GM21390 (cell line): Measurements from ENCODE around the gene FBXL7.

ENCODE experiments used
- ATAC-seq: cut with Tn5 transposase; IDR thresholded peaks from one replicate; pipeline ENCODE4 v1.9.1; 2021; ENCODE audit not compliant: unreplicated experiment

FBXL7 gene

DNA sequence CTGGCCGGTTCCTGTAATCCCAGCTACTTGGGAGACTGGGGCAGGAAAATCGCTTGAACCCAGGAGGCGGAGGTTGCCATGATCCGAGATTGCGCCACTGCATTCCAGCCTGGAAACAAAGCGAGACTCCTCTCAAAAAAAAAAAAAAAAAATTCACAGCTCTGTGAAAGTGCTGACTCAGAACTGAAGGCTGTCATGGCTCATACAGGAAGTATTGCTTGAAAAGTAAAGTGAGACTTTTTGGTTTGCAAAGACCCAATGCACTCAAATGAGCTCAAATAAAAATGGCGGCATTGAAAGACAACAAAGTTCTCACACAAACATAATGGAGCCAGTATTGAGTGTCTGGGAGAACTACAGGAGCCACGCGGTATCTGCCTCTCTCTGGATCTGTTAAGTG is 202.1 kb downstream of the FBXL7 start:
- ATAC-seq = no peak

GRCh38 chr5:15703901-15704300 is 203.9 kb downstream of the FBXL7 start:
- no peak for ATAC-seq

- no peak for ATAC-seq
Observed at GRCh38 chr5:15704397-15704947, 204.5 kb downstream of the FBXL7 start.

DNA sequence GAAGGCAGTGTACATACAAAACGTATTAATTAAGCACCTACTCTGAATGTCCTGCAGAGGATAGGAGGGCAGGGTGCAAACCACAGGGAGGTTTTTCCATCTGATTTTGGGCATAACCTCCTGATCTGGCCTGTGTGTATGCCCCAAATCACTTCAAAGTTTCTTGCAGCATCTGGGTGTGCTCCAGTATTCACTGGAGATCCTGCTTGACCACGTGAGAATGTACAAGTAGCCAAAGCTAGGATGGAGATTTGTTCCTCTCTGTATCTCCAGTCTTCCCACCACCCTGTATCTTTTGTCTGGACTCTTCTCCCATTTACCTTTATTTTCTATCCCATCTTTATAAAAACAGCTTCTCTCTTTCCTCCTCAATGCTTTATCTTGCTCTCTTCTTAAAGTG is 207.7 kb downstream of the FBXL7 start:
- ATAC-seq = no peak

DNA sequence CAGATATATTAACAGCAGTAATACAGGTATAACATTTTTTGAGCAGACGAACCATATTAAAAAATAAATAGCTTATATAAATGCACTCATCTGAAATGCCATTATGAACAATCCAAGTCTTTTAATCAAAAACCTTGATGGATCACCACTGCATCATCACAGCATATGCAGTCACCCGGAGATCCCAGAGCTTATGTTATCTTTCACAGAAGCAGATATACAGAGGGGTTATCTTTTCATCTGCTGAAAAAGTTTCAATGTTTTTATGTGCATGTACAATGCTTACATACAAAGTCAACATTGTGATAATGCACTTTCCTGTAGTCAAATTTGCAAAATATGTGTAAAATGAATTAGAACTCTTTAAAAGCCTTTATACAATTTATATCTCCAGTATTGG is 211.9 kb downstream of the FBXL7 start:
- ATAC-seq = no peak

- no peak for ATAC-seq
Observed at GRCh38 chr5:15715535-15715934, 215.6 kb downstream of the FBXL7 start.

- ATAC-seq = no peak
Observed at GRCh38 chr5:15715967-15716366, 216.0 kb downstream of the FBXL7 start.

DNA sequence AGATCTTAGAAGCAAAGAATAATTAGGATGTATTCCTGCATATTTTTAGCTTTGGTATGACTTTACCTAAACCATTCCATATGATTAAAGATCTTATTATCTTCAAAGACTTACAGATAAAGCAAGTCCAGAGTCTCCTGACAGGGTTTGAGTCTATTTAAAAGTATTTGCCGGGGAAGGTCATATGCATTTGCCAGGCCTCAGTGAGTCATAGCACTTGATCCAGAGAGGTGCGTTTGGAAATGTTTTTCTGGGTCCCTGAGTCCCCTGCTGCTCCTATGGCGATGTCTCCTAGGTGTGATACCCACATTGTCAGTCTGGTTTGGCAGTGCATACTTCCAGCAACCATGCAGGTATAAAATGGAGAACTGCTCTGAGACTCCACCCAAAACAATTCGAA is 217.0 kb downstream of the FBXL7 start:
- no peak for ATAC-seq

DNA sequence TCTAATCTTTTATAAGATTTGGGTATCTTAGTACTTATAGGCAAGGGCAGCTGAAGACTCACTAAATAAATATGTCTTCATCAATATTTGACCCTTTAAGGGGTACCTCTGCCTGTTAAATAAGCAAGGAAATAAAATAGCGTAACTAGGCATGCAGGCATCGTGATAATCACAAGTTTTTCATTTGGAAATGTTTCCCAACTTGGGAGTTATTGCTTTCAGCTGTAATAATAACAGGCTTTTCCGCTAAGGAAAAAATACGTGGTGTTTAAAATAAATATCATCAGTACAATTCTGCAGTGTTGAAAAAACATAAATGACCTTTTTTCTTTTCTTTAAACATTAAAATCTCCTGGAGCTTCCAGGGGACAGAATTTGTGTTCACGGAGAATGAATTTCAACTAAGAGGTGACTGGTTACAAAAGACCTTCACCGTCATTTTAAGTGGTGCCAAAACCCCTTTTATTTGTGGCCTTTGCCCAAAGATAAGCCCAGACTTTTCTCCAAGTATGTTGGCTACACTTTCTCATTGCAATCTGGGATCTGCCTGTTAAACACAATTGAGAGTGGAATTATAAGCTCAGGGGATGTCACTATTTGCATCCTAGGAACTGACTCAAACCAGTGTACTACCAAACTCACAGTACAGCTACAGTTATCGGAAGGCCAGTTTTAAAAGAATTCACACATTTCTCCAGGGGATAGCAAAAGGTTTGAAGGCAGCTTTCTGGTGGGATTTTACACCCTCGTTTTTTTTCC is 218.6 kb downstream of the FBXL7 start:
- ATAC-seq = no peak

DNA sequence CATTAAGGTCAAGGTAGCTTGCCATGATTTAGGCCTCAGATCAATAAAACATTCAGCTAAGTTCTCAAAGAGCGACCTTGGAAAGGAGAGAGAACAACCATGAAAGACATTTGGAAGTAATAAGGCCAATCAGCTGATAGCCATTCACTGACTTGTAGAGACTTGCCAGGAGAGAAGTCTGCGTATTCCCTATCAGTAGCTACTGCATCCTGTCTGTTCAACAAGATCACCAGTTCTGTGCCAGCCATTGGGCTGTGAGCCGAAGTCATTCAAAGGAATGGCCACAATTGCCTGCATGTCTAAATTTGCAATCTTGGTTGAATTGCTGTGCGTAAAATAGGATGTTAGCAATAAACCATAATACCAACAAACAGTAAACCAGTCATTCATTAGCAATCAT is 219.8 kb downstream of the FBXL7 start:
- no peak for ATAC-seq

GRCh38 chr5:15720515-15720914 is 220.5 kb downstream of the FBXL7 start:
- no peak for ATAC-seq

DNA sequence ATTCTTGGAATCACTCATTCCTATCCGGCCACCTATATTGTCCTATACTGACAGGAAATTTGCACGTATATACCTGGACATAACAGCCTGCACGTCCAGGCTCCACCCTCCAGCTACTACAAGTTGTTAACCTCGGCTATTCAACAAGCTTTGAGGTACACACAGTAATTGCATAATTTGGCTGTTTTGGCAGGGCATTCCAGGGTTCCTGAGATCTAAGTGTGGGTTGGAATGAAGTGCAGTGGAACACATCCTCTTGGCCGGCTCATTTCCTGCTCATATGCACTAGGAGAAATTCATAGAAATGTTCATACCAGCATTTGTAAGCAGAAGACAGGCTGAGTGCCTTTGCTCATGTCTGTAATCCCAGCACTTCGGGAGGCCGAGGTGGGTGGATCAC is 222.3 kb downstream of the FBXL7 start:
- ATAC-seq = no peak

GRCh38 chr5:15727375-15727774 is 227.4 kb downstream of the FBXL7 start:
- no peak for ATAC-seq

DNA sequence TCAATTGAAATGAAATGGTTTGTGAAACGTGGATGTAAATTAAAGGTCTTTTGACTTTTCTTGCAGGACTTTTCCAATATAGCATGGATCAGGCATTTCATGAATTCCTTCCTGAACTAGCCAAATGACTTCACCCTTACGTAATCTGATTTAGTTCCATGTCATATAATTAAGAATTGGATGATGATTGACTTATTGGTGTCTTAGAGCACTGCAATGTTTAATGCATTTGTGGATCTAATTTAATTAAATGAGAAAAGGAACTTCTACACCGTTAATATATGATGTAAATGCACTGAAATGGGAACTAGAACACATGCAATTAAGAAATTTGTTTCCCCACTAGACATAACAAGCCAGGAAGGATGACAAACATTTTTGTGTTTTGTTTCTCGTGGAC is 228.8 kb downstream of the FBXL7 start:
- ATAC-seq = no peak

- no peak for ATAC-seq
Observed at GRCh38 chr5:15731699-15732098, 231.7 kb downstream of the FBXL7 start.

DNA sequence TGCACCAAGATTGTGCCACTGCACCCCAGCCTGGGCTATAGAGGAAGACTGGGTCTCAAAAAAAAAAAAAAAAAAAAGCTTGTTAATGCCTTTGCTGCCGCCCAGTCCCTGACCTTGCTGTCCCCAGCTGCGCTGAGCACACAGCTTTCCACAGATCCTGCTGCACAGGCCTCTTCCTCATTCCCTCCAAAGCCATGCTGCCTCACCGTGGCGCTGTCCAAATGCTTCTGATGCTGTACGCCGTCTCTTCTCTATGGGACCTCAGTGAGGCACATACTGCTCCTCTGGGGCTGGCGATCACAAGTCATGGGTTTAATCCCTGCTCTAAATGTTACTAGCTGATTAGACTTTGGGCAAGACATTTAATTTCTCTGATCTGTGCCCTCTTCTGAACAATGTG is 234.1 kb downstream of the FBXL7 start:
- ATAC-seq = no peak

GRCh38 chr5:15737036-15737821 is 237.2 kb downstream of the FBXL7 start:
- no peak for ATAC-seq

DNA sequence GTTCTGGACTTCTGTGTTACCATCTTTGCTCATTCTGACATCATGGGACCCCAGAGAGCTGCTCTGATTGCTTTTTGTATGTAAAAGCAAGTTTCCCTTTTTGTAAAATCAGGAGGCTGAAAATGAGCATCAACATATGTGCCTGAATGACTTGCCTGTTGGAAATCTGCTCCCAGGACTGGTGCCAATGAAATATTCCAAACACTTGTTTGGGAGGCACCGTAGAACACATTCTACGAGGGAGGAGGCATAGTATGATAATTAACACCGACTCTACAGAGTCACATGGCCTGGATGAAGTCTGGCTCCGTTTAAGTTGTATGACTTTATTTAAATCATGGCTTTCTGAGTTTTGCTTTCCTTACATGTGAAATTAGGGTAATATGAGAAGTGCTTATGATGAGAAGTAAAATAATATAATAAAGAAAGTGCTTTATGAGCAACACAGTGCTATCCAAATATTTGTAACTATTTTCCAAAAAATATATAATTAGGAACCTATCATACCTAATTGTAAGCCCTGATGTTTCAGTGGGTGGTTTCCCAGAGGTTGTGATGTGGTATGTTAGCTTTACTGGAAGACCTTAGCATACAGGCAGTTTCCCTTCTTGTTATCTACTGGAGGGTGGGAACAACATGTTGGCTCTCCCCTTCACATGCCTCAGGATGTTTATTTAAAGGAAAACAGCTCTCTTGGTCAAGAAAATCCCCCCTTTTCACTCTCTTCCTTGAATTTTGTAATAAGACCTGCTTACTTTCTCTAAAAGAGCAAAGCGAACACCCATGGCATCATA is 238.1 kb downstream of the FBXL7 start:
- no peak for ATAC-seq

GRCh38 chr5:15740383-15740782 is 240.4 kb downstream of the FBXL7 start:
- ATAC-seq = no peak

GRCh38 chr5:15741591-15741990 is 241.6 kb downstream of the FBXL7 start:
- no peak for ATAC-seq

DNA sequence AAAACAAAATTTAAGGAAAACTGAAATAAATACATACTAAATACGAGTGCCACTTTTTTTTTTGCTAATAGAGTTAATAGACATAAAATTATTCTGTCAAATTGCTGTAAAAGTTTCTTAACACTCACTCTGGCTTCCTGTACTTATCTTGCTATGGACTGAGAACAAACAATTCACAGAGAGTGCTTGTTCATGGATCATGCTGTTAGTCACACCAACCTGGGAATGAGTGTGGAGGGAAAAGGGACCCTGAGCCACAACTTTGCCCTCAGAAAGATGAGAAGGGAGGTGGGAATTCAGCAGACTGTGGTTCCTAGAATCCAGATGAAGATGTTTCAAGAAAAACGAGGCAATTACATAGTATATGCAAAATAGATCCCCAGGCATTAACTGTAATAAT is 246.9 kb downstream of the FBXL7 start:
- ATAC-seq = no peak
